GM19395 (cell line): Measurements from ENCODE around the gene MOBP.

ENCODE experiments used
- ATAC-seq: cut with Tn5 transposase; IDR thresholded peaks from one replicate; pipeline ENCODE4 v1.9.1; 2021; ENCODE audit warnings: mild to moderate bottlenecking, moderate library complexity; ENCODE audit not compliant: unreplicated experiment

MOBP gene

DNA sequence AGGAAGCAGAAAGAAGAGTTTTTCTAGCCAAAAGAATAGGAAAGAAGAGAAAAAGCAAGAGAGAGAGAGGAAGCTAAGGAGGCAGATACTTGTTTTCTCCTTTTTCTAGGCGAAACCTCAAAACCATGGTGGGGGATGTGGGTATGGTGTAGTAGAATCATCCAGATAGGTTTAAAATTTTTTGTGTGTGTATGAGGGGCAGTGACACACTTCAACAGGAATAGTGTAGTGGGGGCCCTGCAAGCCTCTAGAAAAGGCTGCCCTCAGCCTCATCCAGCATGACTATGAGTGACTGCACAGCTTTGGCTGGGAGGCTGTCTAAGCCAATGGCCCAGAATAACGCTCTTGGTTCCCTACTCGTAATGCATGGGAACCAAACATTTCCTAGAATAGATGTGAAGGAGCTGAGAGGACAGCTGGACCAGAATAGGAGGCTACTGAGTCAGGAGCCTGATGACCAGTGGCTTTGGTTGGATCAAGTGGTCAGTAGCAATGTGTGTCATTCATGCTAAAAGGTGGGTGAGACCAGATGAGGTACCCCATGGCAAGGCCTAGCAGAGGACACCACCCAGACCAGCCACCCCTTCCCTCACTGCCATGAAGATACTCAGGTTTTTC, 24.4 kb downstream of the MOBP start:
- ATAC-seq, result no peak

DNA sequence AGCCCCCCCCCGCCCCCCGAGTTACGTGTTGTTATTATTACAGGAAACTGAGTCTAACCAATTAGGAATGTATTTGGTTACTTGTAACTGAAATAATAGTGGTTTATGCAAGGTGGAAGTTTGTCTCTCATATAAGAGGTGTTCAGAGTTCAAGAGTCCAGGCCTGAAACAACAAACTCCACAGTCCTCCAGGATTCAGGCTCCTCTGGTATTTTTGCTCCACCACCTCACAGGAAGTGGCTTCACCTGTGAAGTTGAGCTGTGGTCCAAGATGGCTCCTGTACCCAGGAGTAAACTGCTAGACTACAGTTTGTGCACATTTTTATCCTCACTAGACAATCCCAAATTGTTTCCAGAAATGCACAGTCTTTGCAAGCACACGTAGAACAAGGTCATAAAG, 27.3 kb downstream of the MOBP start:
- no peak for ATAC-seq

GRCh38 chr3:39497753-39498152, 30.3 kb downstream of the MOBP start:
- no peak for ATAC-seq

- no peak for ATAC-seq
Observed at GRCh38 chr3:39499651-39500273, 32.3 kb downstream of the MOBP start.

GRCh38 chr3:39501059-39501458, 33.6 kb downstream of the MOBP start:
- no peak for ATAC-seq

DNA sequence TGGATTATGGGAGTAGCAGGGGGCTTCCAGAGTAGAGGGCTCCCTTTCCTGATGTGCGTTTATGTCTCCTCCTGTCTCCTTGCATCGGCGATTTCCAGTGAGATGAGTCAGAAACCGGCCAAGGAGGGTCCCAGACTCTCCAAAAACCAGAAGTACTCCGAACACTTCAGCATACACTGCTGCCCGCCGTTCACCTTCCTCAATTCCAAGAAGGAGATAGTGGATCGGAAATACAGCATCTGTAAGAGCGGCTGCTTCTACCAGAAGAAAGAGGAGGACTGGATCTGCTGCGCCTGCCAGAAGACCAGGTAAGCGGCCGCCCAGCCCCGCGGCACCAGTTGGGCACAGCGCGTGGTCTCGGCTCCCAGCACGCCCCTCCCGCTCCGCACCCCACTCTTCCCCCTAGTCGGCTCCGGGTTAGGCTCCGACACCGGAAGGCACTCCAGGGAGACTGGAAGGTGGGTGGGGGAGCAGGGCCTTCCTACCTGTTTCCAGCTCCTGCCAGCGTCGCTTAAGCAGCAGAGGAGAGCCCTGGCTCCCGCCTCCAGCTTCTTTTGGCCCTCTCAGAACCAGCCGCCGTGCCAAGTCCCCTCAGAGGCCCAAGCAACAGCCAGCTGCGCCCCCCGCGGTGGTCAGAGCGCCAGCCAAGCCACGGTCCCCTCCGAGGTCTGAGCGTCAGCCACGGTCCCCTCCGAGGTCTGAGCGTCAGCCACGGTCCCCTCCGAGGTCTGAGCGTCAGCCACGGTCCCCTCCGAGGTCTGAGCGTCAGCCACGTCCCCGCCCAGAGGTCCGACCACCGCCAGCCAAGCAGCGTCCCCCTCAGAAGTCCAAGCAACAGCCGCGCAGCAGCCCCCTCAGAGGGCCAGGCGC, 34.7 kb downstream of the MOBP start:
- ATAC-seq, result no peak

GRCh38 chr3:39502838-39503145, 35.3 kb downstream of the MOBP start:
- no peak for ATAC-seq

DNA sequence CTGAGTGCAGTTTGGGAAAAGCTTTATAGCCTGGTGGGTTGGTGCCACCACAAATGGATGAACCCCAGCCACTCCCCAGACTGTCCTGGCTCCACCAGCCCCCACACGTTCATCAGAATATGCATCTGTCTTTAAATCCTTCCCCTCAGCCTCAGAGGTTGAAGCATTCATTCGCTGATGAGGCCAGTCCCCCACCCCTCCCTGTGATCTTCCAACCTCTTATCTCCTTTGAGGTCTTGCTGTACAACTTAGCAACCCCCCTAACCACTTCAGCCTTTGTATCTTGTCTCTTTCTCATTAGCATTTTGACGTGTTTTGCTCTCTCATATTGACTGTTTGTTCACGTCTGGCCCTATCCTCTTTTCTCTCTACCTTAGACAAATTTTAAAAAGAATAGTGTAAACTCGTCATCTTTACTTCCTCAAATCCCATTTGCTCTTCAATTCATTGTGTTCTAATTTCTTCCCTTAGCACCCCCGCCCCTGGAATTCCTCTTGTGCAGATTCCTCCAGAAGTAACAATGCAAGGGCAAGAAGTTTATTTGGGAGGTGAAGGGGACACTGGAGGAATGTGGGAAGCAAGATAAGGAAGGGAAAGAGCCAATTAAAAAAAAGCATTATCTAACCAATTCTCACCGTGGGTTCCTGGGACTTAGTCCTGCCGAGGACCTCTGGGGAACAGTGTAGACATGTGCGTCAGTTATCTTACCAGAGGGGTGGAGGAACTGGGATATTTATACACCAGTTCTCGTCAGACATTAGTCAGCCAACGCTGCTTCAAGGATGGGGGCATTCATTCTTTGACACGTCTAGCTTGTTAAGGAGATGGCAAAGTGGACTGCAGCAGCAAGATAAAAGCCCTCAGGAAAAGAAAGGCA, 38.6 kb downstream of the MOBP start:
- ATAC-seq, result no peak

DNA sequence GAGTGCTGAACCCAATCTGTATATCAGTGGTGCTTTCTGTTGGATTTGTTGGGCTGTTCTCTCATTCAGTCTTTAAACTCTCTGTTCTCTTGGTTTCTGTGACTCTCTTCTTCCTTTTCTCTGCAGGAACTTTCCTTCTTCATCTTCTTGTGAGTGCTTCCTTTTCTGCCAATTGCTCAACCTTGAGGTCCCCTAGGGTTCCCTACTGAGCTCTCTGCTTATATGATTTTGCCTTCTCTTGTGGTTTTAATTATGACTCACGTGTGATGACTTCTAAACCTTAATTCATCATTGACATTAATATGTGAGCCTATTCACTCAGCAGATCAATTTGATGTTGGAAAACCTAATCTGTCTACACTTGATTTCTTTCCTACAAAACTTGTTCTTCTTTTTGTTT, 39.4 kb downstream of the MOBP start:
- no peak for ATAC-seq

GRCh38 chr3:39513791-39514369, 46.4 kb downstream of the MOBP start:
- ATAC-seq, result no peak

- ATAC-seq, result no peak
Observed at GRCh38 chr3:39515681-39516441, 48.4 kb downstream of the MOBP start.

GRCh38 chr3:39519103-39519502, 51.6 kb downstream of the MOBP start:
- ATAC-seq, result no peak

DNA sequence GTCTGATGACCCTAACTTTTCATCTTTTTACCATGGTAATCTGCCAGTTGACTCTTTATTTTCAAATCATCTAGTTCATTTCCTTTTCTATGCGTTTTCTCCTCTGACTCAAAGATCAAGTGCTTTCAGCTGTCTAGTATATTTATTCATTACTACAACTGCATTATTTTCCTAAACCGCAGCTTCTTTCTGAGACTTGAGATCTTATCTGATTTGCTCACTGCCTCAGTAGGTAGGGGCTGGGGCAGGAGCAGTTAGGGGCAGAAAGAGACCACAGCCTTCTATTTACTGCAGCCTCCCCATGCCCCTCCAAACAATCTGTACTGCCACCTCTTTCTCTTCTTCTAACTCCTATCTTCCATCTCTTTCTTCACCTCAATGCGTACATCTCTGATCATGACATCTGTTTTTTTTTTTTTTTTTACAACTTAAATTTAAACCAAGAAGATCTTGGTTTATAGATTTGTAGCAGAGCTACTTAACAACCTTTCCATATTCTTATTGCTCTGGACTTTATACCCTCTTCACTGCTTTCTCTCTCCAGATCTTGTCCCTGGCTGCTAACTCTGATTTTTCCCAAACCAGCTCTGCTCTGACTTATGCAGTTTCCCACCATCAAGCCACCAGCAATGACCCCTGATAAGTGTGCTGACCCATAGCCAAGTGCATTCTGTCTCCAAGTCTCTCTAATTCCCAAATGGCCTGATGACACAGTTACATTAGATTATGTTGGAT, 52.2 kb downstream of the MOBP start:
- ATAC-seq, result no peak

DNA sequence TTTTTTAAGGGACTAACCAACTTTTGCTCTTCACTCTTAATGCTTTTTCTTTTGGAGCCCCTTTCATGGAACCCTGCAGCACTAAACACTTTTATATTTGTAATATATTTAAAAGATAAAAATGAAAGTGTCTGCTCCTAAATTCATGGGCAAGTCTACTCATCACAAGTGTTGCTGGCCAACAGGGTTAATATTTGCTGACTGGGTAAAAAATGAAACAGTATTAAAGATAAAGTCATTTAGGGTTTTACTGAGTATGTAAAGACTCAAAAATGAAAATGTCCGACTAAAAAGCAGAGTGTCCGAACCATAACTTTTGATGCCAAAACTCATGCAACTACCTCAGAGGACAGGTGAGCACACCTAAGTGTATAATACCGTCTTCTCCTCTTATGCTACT, 54.0 kb downstream of the MOBP start:
- no peak for ATAC-seq

- ATAC-seq, result no peak
Observed at GRCh38 chr3:39524107-39524506, 56.6 kb downstream of the MOBP start.

- ATAC-seq, result no peak
Observed at GRCh38 chr3:39528844-39529243, 61.4 kb downstream of the MOBP start.

DNA sequence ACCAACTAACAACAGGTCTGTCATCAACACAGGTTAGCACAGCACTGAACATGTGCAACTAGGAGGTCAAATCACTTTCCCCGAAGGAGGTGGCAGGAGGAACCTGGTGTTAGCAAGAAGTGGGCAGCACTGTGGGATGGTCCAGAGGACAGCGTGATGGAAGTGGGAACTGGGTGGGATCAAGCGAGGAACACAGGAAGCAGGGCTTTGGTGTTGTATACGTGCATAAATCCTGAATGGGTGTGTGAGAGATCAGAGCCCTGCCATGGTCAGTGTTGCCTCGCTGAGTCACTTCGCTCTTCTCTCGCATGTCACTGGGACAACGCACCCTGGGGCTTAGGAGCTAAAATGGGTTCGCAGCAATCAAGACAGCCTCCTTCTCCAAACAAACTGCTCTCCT, 62.1 kb downstream of the MOBP start:
- no peak for ATAC-seq

DNA sequence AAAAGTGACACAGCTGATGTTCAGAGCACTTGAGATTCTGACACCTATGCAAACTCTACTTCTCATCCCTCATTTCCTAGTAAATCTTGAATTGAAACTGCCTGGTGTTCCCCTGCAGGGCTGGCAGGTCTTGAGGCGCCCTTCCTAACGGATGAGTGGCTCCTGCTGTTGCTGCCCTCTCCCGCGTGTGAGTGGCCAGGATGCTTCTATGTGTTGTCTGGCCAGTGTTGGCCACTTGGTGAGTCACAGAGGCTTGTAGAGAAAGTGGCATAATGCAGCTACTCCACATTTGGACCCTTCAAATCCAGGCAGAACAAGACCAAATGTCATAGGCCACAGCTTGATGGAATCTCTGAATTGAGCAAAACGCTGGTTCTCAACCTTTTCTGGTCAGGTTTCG, 63.6 kb downstream of the MOBP start:
- no peak for ATAC-seq

GRCh38 chr3:39531665-39532064, 64.2 kb downstream of the MOBP start:
- ATAC-seq, result no peak

- ATAC-seq, result no peak
Observed at GRCh38 chr3:39532777-39533176, 65.3 kb downstream of the MOBP start.
